Renal cortex interstitium (tissue), 11 donors: ENCODE data around the gene SYF2. TPM values are rescaled to one million over a fixed set of nuclear protein-coding genes. Genes with fewer than 3 reads are reported as not detected.
"Not testable (repeated sequence)": the region's sequence is repeated elsewhere in the genome, so short reads cannot be mapped to it uniquely, and the experiment has no call there.

Source experiments
- DNase-seq, 11 donors: peaks; one replicate each; pipeline ENCODE4 v3.0.0-alpha.2; 2013; ENCODE audit warnings: low read depth in 9 of 11, low spot score in 4 of 11; ENCODE audit errors: extremely low read depth in 1 of 11
- polyA plus RNA-seq, 3 donors: library from polyadenylated mRNA; unstranded; fragments of 120-200 nt; gene quantifications; one replicate each; pipeline ENCODE4 v1.2.1, GENCODE V29; 2013; ENCODE audit not compliant: insufficient read length in 3 of 3

Gene SYF2
- polyA plus RNA-seq, 3 donors: 94.5 to 125 (median 105) TPM

- DNase-seq: peak in 1 of 11 donors; percentile 48
These were observed 23.6 kb upstream of the SYF2 start for GRCh38 chr1:25255706-25256577.

GRCh38 chr1:25253911-25254310 is 21.6 kb upstream of the SYF2 start:
- no peak for DNase-seq

- DNase-seq: no peak
These were observed 15.8 kb upstream of the SYF2 start for GRCh38 chr1:25247829-25248754.

DNA sequence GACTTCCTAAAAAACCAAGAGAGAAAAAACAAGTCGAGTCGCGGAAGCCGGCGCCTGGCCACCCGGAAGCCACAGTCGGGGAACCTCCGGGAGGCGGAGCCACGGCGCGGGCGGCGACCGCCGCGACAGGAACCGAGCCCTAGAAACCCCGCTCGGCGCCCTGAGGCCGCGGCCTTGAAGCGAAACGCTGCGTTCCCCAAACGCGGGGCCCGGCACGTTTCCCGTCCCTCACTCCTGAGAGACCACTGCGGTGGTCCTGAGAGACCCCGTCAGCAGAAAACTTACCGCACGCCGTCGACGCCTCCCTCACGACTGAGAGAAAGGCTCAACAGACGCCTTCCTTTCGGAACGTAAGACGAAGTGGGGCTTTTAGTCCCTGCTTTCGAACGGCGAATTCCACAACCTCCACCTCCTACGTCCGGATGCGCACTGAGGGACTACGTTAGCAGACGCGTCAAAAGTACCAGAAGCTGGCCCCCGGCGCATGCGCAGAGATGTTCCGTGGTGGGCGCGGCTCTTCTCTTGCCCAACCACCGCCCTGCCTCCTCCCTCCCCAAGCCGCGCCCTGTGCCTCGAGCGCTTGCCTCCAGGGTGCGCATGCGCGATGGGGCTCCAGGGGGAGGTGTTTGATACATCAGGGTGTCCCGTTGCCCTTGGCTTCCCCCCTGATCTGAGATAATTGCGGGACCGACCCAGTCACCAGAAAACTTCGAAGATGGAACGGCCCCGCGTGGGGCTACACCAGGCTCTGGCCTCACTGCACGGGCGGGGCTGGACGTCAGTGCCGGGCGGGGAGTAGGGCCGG is 14.9 kb upstream of the SYF2 start, which contains the start of gene RSRP1:
TSS of gene RSRP1 (minus strand) at position 431 of the 805 bp plus-strand sequence. CDS start 491 bp downstream, outside the sequence.
- DNase-seq: peak; percentile 90 to 98 (median 97)

GRCh38 chr1:25246600-25247023 is 14.3 kb upstream of the SYF2 start:
- DNase-seq: no peak

GRCh38 chr1:25245809-25246599 is 13.7 kb upstream of the SYF2 start:
- DNase-seq: no peak

DNA sequence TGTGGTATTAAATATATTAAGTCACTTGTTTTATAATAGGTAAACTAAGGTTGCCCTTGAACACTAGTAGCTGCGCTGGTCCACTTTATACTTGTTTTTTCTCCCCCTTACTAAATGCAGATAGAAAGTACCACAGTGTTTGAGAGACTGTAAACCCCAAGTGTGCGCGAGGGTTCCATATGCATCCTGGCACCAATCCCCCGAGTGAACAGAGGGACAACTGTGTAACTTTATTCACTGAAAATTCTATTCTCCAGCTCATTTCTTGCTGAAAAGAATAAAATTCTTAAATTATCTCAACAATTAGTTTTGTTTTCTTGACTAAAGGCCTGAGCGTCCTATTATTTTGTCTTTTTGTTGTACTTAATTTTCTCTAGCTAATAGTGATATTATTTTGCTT is 13.1 kb upstream of the SYF2 start:
- DNase-seq: no peak

DNA sequence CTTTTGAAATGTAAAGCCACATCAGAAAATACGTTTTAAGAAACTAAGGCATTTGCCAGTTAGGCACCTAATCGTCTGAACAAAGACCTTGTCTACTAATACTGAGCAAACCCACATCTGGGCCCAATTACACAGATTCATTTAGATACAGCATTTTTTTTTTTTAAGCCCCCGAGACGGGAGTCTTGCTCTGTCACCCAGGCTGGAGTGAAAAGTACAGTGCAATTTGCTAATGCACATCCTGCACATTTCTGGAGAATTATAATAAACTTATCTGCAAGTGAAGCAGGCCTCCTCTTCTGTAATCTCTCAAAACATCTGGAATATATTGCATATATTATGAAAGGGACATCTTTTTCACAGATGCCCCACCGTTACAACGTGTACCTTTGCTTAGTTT is 11.6 kb upstream of the SYF2 start:
- DNase-seq: no peak

DNA sequence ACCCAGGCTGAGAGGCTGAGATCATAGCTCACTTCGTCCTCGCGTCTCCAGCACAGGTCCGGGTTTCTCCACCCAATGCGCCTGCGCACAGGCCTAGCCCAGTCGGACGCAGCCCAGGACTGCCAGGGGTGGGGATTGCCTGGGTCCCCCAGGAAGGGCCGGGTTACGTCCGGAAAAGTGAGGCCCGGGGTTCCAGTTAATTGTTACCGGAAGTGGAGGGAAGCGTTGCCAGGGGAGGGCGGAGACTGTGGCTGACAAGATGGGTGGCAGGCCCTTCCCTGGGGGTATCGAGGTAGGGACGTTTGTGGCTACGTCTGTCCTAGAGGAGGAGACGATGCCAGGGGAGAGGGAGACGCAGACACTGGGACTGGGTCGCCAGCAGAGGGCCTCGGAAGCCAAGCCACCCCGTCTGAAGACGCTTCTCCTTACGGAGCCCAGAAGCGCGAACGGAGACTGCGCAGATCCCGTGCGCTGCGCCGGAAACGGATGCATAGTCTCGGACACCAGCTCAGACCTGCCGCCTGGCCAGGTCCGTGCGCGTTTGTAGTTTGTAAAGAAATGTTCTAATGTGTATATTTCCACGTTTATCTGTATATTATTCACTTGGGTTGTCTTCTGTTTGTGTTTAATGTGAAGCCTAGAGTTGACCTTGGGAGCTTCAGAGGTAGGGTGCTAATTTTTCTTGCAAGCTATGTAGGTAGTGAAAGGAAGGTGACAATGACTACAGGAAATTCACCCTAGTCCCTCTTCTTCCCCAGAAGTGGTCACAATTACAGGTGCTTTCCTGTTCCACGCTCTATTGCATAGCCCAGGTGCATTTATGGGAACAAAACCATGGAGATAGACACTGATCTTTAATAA is 7.6 kb upstream of the SYF2 start:
- DNase-seq: peak; percentile 75 to 89 (median 81)

DNA sequence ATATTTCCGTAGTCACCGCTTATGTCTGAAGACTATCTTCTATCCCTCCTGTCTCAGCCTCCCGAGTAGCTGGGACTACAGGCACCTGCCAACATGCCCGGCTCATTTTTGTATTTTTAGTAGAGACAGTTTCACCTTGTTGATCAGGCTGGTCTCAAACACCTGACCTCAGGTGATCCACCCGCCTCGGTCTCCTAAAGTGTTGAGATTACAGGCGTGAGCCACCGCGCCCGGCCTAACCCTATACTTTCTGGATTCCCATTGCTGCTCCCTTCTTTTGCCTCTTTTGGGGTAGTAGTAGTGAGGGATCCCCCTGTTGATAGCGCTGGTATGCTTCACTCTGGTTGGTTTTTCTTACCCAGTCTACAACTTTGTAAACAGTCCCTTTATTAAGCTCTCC is 5.7 kb upstream of the SYF2 start:
- DNase-seq: no peak

DNA sequence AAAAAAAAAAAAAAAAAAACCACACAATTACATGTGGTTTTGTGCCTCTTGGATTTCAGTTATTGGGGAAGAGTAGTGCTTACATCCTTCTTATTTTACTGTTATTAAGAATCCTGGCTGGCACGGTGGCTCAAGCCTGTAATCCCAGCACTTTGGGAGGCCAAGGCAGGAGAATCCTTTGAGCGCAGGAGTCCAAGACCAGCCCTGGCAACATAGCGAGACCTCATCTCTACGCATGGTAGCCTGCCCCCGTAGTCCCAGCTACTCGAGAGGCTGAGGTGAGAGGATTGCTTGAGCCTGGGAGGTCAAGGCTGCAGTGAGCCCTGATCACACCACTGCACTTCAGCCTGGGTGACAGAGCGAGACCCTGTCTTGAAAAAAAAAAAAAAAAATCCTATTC is 4.0 kb upstream of the SYF2 start:
- DNase-seq: not testable (repeated sequence)

- DNase-seq: not testable (repeated sequence)
These were observed 3.1 kb upstream of the SYF2 start for GRCh38 chr1:25235411-25235810.

GRCh38 chr1:25232866-25233784 is 823 bp upstream of the SYF2 start:
- peak in 8 of 11 donors; percentile 46 to 84 (median 73) for DNase-seq

- no peak for DNase-seq
These were observed 8.8 kb downstream of the SYF2 start for GRCh38 chr1:25223471-25223870.

DNA sequence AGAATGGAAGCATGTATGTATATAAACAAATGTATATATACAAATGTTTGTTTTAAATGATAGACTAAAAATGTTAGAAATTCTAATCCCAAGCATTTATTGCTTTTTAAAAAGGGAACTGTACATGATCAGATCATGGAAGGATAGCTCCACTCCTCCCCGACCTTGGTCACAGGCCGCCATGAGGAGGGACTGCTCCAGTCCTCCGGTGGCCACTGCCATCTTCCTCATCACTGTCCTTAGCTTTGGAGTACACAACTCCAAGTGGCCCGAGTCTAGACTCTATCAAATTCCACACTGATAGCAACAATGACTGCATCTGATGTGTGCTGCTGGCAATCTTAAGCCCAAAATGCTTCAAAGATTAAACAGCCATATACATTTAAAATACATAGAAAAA is 9.7 kb downstream of the SYF2 start:
- no peak for DNase-seq

GRCh38 chr1:25220666-25221065 is 11.6 kb downstream of the SYF2 start:
- DNase-seq: no peak
